Suprapubic skin (tissue), 4 donors: ENCODE data around the gene POLE4. TPM values are rescaled to one million over a fixed set of nuclear protein-coding genes. Genes with fewer than 3 reads are reported as not detected.
A peak's percentile ranks its signal among the peaks of the same experiment; 100 is the strongest.

Experiments
- DNase-seq, 2 donors: peaks; one replicate each; pipeline ENCODE4 v3.0.0-alpha.2; 2019; ENCODE audit warnings: low spot score in 2 of 2
- H3K27ac ChIP-seq: fragments of 200-600 bp; sonication (generic); one replicate; pipeline ENCODE4 v1.5.1; 2019
- H3K27me3 ChIP-seq: fragments of 200-600 bp; sonication (generic); one replicate; pipeline ENCODE4 v1.5.1; 2019
- H3K36me3 ChIP-seq: fragments of 200-600 bp; sonication (generic); one replicate; pipeline ENCODE4 v1.5.1; 2019
- H3K4me1 ChIP-seq: fragments of 200-600 bp; sonication (generic); one replicate; pipeline ENCODE4 v1.5.1; 2019
- H3K4me3 ChIP-seq: fragments of 200-600 bp; sonication (generic); one replicate; pipeline ENCODE4 v1.5.1; 2019; ENCODE audit warnings: mild to moderate bottlenecking
- H3K9me3 ChIP-seq: fragments of 200-600 bp; sonication (generic); one replicate; pipeline ENCODE4 v1.5.1; 2019
- EP300 ChIP-seq: sonication (generic); formaldehyde crosslinking; IDR thresholded peaks from one replicate; pipeline ENCODE4 v1.6.1; 2017; ENCODE audit warnings: antibody characterized with exemption
- POLR2A ChIP-seq, 2 donors: fragments of 450-650 bp; IDR thresholded peaks; one replicate each; pipeline ENCODE4 v1.6.1; 2017; ENCODE audit warnings: antibody characterized with exemption in 2 of 2, mild to moderate bottlenecking in 2 of 2, moderate library complexity in 2 of 2
- POLR2AphosphoS5 ChIP-seq, 3 donors: sonication (generic); formaldehyde crosslinking; IDR thresholded peaks; one replicate each; pipeline ENCODE4 v1.6.1; 2017; ENCODE audit warnings: antibody characterized with exemption in 3 of 3
- WGBS: methylation state at CpG from one replicate; pipeline ENCODE4 v1.1.5; 2018; 5-methylcytosine and 5-hydroxymethylcytosine counted together
- total RNA-seq, 4 donors: library from RNA; depleted of rRNA; stranded (reverse); fragments of >200 nt; gene quantifications; one replicate each; pipeline ENCODE4 v1.1.0, GENCODE V29; 2016
- TF ChIP-seq, protein P1 (sequence below), 2 donors: fragments of 200-600 bp in 1 of 2; fragments of 450-650 bp in 1 of 2; sonication (generic) in 1 of 2; IDR thresholded peaks; one replicate each; pipeline ENCODE4 v1.5.1; 2016 to 2019; ENCODE audit warnings: antibody characterized with exemption in 2 of 2, mild to moderate bottlenecking in 1 of 2, moderate library complexity in 1 of 2

Gene POLE4, protein sequence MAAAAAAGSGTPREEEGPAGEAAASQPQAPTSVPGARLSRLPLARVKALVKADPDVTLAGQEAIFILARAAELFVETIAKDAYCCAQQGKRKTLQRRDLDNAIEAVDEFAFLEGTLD
- 10 to 100 TPM in 3 of 4 donors, 1 to 10 TPM in 1; 5.7 to 20.0 (median 13.8) TPM for total RNA-seq

DNA sequence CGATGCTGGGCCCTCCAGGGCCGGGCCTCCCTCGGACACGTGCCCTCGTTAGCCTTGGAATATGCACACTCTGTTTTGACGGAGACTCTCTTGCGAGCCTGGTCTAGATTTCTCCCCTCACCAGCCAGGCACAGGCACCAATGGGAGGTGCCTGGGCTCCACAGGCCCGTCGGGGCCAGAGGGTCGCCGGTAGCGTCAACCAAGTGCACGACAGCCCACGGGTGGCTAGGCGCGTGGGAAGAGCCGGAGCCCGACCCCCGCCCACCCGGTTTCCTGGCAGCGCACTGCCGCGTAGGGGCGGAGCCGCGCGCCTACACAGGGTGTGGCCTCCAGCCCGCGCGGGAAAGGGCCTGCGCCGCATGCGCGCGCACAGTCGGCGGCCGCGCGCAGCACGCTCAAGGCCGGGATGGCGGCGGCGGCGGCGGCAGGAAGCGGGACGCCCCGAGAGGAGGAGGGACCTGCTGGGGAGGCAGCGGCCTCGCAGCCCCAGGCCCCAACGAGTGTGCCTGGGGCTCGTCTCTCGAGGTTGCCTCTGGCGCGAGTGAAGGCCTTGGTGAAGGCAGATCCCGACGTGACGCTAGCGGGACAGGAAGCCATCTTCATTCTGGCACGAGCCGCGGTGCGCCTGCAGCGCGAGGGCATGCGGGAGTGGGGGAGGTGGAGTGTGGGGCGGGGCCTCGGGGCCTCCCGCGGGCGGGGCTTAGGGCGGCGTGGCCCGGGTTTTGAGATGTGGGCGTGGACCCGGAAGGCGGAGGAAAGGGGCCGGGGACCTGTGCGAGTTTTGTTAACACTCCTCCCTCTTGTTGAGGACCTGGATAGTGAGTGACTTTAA lies at the start of gene POLE4:
Gene POLE4, plus strand, starts transcription at position 370 of the 832 bp plus-strand sequence. Its CDS starts 37 bp downstream, at position 407.
- Histone ChIP-seq H3K27ac (peak within 1 kb of the TSS; percentile 88), H3K4me1 (peaks cover 15% of the 10 kb centered on the region), H3K36me3 (peaks cover 3% of the 10 kb centered on the region), H3K9me3 (no peaks in the 10 kb centered on the region), H3K27me3 (no peaks in the 10 kb centered on the region), H3K4me3 (peak within 1 kb of the TSS; percentile 70)
- under 1% methylated on average over 63 of the region's 81 CpGs for WGBS
- DNase-seq, result peak; percentile 94 to 96
- TF ChIP-seq, protein P1, sequence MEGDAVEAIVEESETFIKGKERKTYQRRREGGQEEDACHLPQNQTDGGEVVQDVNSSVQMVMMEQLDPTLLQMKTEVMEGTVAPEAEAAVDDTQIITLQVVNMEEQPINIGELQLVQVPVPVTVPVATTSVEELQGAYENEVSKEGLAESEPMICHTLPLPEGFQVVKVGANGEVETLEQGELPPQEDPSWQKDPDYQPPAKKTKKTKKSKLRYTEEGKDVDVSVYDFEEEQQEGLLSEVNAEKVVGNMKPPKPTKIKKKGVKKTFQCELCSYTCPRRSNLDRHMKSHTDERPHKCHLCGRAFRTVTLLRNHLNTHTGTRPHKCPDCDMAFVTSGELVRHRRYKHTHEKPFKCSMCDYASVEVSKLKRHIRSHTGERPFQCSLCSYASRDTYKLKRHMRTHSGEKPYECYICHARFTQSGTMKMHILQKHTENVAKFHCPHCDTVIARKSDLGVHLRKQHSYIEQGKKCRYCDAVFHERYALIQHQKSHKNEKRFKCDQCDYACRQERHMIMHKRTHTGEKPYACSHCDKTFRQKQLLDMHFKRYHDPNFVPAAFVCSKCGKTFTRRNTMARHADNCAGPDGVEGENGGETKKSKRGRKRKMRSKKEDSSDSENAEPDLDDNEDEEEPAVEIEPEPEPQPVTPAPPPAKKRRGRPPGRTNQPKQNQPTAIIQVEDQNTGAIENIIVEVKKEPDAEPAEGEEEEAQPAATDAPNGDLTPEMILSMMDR (IDR thresholded peaks at IDR 0.05), result no peak
- TF ChIP-seq EP300 (no peak), POLR2AphosphoS5 (IDR thresholded peaks at IDR 0.05) (peak; percentile 59 to 80 (median 73)), POLR2A (IDR thresholded peaks at IDR 0.05) (peak; percentile 59 to 76)

DNA sequence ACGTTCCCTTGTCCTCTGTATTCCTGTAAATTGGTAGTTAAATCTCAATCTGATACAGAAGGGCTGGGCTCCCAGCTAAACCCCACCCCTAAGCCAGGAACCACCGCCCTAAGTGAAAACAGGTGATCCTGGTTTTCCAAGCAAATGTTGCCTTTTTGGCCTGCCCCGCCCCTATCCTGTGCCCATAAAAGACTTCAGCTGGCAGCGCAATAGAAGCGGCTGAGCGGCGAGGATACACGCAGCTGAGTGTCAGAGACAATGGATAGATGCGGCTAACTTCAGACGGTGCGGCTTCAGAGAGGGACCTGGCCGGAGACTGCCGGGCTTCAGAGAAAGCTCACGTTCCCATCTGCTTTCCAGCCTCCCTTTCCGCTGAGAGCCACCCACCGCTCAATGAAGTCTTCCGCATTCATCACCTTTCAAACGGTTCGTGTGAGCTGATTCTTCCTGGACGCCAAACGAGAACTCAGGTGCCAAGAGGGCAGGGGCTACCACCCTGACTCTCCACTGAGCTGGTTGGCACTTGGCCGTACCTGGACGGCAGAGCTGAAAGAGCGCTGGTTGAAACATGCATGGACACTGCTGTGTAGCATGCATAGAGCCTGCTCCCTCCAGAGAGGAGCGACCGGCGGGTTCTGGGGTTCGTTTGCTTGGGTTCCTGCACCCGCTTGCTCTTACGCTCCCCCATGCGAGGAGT lies 49.5 kb upstream of the POLE4 start:
- Histone ChIP-seq H3K27me3 (peaks cover 18% of the 10 kb centered on the region), H3K4me1 (peaks cover 8% of the 10 kb centered on the region), H3K9me3 (no peaks in the 10 kb centered on the region), H3K4me3 (peak overlapping the region; percentile 14), H3K27ac (no peak overlapping the region), H3K36me3 (no peaks in the 10 kb centered on the region)
- no peak for DNase-seq
- 43% methylated on average over 18 of the region's 31 CpGs for WGBS
- TF ChIP-seq POLR2AphosphoS5 (IDR thresholded peaks at IDR 0.05), result no peak
- TF ChIP-seq, protein P1 (IDR thresholded peaks at IDR 0.05), result no peak
- TF ChIP-seq EP300, result no peak
- no peak for TF ChIP-seq POLR2A (IDR thresholded peaks at IDR 0.05)

DNA sequence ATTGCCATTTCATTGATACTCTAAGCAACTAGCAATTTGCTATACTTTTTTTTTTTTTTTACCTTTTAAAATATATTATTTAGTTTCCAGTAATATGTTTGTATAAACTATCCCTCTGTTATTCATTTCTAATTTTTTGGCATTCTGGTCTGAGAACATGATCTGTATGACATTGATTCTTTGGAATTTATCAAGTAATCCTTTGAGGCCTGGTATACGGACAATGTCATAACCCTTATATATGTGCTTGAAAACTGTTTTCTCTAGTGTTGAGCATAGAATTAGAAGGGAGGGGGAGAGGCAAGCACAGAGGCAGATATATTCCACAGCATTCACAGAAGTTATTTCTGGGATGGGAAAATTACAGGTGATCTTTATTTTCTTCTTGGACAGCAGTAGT lies 48.2 kb upstream of the POLE4 start:
- 81% methylated on average over 1 of the region's 1 CpG for WGBS
- Histone ChIP-seq H3K27ac (no peak overlapping the region), H3K36me3 (no peaks in the 10 kb centered on the region), H3K4me1 (peaks cover 8% of the 10 kb centered on the region), H3K4me3 (no peak overlapping the region), H3K27me3 (peaks cover 18% of the 10 kb centered on the region), H3K9me3 (no peaks in the 10 kb centered on the region)
- TF ChIP-seq EP300 (no peak), POLR2AphosphoS5 (IDR thresholded peaks at IDR 0.05) (no peak)
- DNase-seq, result no peak

DNA sequence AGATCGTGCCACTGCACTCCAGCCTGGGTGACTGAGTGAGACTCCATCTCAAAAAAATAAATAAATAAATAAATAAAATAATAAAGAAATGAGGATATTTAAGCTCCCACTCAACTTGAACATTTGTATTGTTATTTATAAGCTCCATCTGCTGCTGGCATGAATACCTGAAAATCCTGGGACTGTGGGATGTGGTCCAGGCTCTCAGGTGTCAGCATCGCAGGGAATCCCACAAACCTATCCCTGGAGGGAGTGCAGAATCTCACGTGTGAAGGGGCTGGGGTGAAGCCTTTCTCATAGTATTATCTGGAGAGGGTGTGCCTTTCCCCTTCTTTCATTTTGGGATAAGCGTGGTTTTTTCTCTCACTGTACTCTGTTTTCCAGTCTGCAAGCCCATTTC lies 47.4 kb upstream of the POLE4 start:
- 67% methylated on average over 4 of the region's 4 CpGs for WGBS
- Histone ChIP-seq H3K4me3 (no peak overlapping the region), H3K36me3 (no peaks in the 10 kb centered on the region), H3K27ac (no peak overlapping the region), H3K27me3 (peaks cover 18% of the 10 kb centered on the region), H3K9me3 (no peaks in the 10 kb centered on the region), H3K4me1 (peaks cover 8% of the 10 kb centered on the region)
- TF ChIP-seq, protein P1 (IDR thresholded peaks at IDR 0.05), result no peak
- TF ChIP-seq EP300, result no peak
- TF ChIP-seq POLR2AphosphoS5 (IDR thresholded peaks at IDR 0.05), result no peak
- DNase-seq, result no peak

DNA sequence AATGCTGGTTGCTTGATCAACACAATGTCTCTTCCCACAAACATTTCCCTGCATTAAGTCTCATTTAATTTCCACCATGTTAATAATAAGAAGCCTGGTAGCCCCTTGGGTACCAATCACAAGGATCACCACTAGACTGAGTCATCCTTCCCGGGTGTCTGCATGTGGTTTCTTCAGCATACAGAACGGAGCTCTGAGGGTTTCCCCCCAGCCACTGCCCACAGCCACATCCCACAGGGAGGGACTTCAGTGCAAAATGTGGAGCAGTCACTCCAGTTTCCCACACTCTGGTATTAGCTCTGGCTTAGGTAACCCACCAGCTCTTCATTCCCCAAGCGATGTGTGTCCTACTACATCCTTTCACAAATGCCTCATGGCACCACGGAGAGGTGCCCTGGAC lies 42.7 kb upstream of the POLE4 start:
- H3K36me3 ChIP-seq, result no peaks in the 10 kb centered on the region
- no peak for DNase-seq
- H3K4me3 ChIP-seq, result no peak overlapping the region
- H3K27ac ChIP-seq, result no peak overlapping the region
- H3K9me3 ChIP-seq, result no peaks in the 10 kb centered on the region
- TF ChIP-seq POLR2AphosphoS5 (IDR thresholded peaks at IDR 0.05) (no peak), POLR2A (IDR thresholded peaks at IDR 0.05) (no peak)
- TF ChIP-seq, protein P1 (IDR thresholded peaks at IDR 0.05), result no peak
- peaks cover 4% of the 10 kb centered on the region for H3K4me1 ChIP-seq
- WGBS, result 70% methylated on average over 4 of the region's 4 CpGs
- peaks cover 14% of the 10 kb centered on the region for H3K27me3 ChIP-seq
